Inflammatory macrophage (primary cell): Measurements from ENCODE around the gene WNT2.

Experiments used
- DNase-seq, 2 donors: peaks; one replicate each; pipeline ENCODE4 v3.0.0-alpha.2; 2020 to 2022
- total RNA-seq, 18 experiments: gene quantifications; one replicate each; lab custom pipeline; 2026; ENCODE audit warnings: mixed read lengths in 6 of 18, inconsistent platforms in 2 of 18; lab: John Stamatoyannopoulos, UW

The WNT2 gene
- total RNA-seq = 0 to 0.07 (median 0) reads per million in 18 experiments

DNA sequence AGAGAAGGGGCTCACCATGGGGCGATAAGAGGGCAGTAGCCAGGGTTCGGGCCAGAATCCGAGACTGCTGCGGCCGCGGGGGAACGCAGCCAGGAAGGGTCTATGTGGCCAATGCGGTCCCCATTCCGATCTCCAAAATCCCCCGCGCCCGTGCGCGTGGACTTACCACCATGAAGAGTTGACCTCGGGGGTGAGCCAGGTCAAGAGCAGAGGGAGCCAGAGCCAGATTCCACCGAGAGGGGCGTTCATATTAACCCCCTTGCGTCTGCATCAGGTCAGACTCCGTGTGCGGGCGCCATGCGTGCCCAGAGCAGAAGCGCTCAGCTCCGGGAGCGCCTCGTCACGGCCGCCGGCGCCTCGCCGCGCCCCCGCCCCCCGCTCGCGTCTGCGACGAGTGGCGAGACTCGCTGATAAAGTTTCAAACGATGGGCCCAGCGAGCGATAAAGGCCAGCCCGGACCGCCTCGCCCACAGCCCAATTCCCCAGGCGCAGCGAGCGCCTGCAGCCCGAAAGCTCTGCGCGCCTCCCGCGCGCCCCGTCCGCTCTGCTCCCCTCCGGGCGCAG, at the start of gene WNT2:
Gene WNT2, minus strand, starts transcription at position 318 of the 564 bp plus-strand sequence. Its CDS starts 69 bp downstream, at position 249.
- no peak for DNase-seq

GRCh38 chr7:117372073-117372472, 49.2 kb upstream of the WNT2 start:
- no peak for DNase-seq

DNA sequence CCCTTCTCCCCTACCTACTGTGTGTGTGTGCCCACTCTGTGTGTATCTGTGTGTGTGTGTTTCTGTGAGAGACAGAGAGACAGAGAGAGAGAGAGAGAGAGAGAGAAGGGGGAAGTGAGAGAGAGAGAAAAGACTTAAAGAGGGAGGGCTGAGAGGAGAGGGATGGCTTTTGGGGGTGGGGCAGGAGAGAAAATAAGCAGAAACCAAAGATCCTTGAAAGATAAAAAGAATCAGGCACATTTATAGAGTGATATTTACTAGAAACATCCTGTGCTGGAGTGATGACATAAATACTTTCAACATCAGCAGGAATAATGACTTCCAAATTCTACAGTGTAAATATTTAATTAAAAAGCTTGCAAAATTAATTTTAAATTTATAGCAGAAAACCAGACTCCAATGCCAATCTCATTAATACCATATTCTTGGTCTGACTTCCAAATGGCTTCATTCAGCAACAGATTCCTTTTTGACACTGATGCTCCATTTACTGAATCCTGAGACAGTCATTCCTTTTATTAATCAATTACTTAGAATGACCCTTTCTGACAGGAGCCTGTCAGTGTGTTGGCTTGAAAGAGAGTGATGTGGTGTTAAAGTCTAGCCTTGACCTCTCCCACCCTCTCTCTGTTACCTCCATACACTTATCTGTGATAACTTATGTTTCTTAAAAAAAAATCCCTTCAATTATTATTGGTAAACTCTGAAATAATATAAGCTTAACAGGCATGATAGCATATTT, 41.7 kb upstream of the WNT2 start:
- DNase-seq = no peak

DNA sequence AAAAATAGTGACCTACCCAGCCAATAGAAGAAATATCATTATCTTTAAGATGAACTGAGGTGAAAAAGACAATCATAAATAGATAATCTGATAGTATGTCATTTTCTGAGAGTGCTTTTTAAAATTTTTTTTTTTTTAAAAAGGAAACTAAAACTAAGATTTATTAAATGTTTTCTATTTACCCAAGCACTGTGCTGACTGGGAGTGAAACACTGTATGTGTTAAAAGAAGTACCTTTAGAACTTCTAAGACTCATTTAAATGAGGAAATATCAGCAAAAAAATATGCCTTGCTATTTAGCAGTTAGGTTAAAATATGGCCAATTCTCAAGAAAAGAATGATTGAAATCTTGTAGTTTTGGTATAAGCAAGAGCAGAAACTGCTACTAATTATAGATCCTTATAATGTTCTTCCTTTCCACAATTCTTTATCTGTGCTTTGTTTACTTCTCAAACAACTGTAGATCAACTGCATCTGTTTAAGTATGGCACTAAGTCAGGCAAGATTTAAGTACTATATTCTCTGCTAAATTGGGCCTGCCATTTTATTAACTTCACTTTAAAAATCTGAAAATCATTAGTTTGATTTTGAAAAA, 39.5 kb upstream of the WNT2 start:
- no peak for DNase-seq

DNA sequence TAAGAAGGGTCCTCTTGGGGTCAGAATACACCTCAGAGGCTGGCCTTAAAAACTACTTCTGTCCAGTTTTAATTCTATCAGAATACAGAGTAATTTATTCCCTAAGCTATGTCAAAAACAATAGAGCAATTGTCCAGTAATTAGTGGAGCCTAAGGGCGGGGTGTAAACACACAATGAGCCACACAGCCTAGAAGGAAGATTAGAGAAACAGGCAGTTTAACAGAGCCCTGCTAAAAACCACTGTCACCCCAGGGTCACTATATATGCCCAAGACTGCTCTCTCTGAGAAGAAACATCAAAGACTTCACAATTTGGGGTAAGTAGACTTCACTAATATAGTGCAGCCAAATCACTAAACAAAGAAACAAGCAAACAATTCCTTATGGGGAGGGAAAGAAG, 27.2 kb upstream of the WNT2 start:
- no peak for DNase-seq

DNA sequence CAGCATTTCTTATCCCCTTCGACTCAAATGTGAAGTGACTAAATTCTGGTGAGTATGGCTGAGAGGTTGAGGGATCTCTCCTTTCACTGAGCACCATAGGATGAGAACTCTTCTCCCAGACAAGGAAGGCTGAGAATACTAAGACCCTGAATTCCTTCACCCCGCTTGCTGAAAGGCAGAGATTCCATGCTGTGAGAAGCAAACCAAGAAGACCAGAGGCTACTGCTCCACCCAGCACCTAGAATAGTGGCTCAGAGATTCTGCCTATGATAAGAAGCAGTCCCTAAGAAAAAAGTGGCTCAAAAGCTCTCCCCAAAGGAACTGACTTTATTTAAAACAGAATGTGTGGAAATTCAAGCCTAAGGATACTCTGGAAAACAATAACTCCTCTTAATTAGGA, 26.7 kb upstream of the WNT2 start:
- no peak for DNase-seq

DNA sequence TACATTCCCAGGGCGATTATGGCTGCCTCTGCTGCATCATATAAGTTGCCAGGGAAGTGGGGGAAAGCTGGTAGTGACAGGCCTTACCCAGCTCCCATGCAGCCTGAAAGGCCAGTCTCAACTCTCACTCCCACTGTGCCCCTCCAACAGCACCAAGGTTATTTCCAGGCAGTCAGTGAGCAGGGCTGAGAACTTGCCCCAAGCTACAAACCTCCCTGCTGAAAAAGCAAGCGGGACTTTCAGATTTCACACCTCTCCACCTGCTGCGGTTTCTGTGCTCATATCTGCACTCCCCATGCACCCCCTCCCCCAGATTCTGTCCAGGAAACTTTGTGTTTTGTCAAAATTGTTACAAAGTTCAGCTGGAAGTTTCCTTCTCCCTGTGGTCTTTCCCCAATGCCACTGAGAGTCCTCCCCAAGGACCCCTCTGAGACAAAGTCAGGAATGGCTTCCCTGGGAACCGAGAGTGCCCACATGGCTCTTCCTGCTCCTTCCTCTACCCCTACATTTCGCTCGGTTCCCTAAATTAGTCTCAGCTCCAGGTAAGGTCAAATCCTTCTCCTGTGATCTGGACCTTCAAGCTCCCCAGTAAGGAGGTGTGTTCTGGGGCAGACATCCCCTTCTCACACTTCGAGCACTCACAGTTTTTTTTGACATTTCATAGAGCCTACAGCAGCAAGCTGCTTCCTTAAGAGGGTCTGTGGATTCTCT, 25.3 kb upstream of the WNT2 start:
- no peak for DNase-seq

DNA sequence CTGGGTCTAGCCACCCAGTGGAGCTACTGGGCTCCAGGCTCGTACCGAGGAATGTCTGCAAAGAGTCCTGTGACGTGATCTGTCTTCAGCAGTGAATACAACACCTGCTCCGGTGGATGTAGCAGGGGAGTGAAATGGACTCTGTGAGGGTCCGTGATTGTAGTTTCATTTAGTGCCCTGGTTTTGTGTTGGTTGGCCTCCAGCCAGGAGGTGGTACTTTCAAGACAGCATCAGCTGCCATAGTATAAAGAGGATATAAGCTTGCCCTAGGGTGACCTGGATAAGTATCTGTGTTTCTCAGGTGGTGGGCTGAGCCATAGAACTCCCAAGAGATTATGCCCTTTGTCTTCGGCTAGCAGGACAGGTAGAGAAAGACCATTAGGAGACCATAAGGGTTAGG, 24.6 kb upstream of the WNT2 start:
- DNase-seq = no peak

- DNase-seq = no peak
Observed at GRCh38 chr7:117346161-117346560, 23.3 kb upstream of the WNT2 start.

DNA sequence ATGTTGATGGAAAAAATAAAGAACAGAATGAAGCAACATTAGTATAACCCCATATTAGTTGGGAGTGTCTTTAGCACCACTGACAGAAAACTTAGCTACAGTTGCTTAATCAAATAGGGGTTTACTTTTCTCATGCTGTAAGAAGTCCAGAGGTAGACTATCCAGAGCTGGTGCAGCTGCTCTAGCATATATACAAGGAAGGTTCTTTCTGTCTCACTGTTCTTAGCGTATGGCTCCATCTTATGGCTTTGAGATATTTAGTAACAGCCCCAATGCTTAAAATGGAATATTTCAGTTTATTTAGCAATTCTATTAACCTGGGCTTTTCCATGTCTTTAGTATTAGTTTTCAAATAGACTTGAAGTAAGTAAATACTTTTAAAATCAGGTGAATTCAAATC, 15.2 kb upstream of the WNT2 start:
- no peak for DNase-seq

GRCh38 chr7:117333168-117333567, 10.3 kb upstream of the WNT2 start:
- no peak for DNase-seq

GRCh38 chr7:117332031-117332430, 9.2 kb upstream of the WNT2 start:
- no peak for DNase-seq

- no peak for DNase-seq
Observed at GRCh38 chr7:117325836-117326235, 3.0 kb upstream of the WNT2 start.

GRCh38 chr7:117324960-117325359, 2.1 kb upstream of the WNT2 start:
- DNase-seq = no peak

DNA sequence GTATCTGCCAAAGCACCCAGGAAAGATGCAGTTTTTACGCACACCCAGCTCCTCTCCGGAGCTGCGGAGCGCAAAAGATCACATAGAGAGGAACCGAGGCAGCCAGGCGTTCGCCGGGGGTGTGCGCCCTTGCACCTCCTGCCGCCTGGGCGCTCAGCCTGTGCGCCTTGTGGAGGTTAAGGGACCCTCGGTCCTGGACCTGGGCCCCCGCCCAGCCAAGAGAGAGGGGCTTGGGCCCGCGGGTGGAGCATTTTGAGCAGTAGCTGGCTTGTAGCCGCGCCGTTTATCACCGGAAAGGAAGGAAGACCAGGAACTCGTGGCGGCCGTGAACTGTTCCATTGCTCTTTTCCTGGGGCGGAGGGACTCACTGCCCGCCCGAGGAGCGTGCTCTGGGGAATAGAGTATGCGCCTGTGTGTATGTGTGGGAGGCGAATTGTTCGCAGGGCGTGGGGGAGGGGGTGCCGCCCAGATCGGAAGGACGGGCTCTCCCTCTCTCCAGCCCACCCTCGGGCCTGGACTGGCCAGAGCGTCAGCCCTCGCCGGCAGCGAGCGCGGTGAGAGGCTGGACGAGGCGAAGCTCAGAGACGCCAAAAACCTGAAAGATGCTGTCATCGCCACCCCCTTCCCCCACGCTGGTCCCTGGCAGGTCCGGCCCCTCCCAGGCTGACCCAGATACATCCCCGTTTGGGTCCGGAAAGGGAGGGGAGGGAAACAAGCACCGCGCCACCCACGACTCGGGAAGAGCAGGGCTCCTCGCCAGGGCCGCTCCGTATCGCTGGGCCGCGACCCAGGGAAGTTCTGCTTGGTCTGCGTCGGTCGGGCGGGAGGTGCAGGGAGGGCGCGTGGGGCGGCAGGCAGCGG, 1.2 kb upstream of the WNT2 start:
- DNase-seq = no peak

GRCh38 chr7:117323305-117323850, 520 bp upstream of the WNT2 start:
- no peak for DNase-seq

- DNase-seq = no peak
Observed at GRCh38 chr7:117320523-117320922, 2.3 kb downstream of the WNT2 start.

- no peak for DNase-seq
Observed at GRCh38 chr7:117319181-117319580, 3.7 kb downstream of the WNT2 start.

GRCh38 chr7:117313582-117313981, 9.3 kb downstream of the WNT2 start:
- no peak for DNase-seq

DNA sequence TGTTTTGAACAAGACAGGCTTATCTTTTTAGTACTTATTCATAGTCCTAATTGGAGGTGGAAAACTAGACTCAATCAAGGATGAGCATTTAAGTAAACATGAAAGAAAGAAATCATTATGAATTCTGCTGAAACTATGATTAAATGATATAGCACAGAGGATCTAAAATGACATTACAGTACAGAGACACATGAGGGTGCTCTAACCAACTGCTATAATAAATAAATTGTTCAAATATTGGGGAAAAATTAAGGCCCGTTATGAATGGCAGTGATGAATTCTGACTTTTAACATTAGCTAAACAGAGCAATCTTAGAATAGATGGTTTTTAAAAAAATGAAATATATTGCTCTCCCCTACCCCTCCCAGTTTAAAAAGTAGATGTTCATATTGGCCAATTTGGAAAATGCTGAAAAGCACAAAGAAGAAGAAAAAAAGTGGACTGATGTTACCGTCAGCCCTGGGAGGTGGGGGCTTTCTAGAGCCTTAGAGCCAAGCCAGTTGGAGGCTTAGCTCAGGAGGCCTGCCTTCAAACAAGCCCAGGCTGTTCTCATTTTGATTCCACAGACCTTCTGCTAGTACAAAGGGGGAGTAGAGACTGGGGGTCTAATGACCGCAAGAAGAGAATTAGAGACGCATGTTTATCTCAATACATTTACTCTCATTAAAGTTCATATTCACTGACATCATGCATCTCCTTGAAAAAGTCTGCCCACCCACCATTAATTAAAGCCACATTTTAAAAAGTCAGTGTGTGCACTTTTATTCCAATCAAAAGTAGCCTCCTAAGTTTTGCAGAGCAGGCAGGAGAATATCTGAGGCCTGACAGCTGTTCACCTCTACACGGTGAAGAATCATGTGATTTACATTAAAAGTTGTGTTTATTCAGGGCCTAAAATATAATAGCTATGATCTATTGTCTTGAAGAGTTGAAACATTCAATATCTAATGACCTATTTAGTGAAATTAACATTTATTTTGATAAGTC, 10.0 kb downstream of the WNT2 start:
- no peak for DNase-seq

- DNase-seq = no peak
Observed at GRCh38 chr7:117308891-117309290, 14.0 kb downstream of the WNT2 start.
